Neural cell (in vitro differentiated cells): ENCODE data around the gene TXNIP. TPM values are rescaled to one million over a fixed set of nuclear protein-coding genes. Genes with fewer than 3 reads are reported as not detected.
A peak's percentile ranks its signal among the peaks of the same experiment; 100 is the strongest.

Source experiments
- H2AFZ ChIP-seq: fragments of 200-600, 300-800 bp; sonication (generic), shearing (Covaris generic); 2 replicates; pipeline ENCODE4 v1.6.0; 2014; ENCODE audit warnings: low read depth, mild to moderate bottlenecking, antibody characterized with exemption, low read length, moderate library complexity
- H3F3A ChIP-seq: fragments of 200-600 bp; shearing (Covaris generic); 2 replicates; pipeline ENCODE4 v1.6.1; 2016; ENCODE audit warnings: mild to moderate bottlenecking, moderate library complexity, mixed read lengths, antibody characterized with exemption, low read length; ENCODE audit not compliant: insufficient read depth, poor library complexity, severe bottlenecking
- H3K27ac ChIP-seq: fragments of 200-600, 300-800 bp; sonication (generic), shearing (Covaris generic); 2 replicates; pipeline ENCODE4 v1.5.1; 2014; ENCODE audit warnings: mild to moderate bottlenecking, low read length, moderate library complexity
- H3K27me3 ChIP-seq: fragments of 300-800, 200-600 bp; sonication (generic), shearing (Covaris generic); 2 replicates; pipeline ENCODE4 v1.6.0; 2014; ENCODE audit warnings: mild to moderate bottlenecking, low read depth, low read length, moderate library complexity; ENCODE audit not compliant: insufficient read depth
- H3K36me3 ChIP-seq: fragments of 300-800, 200-600 bp; sonication (generic), shearing (Covaris generic); 2 replicates; pipeline ENCODE4 v1.5.1; 2014; ENCODE audit warnings: mild to moderate bottlenecking, antibody characterized with exemption, low read length, moderate library complexity; ENCODE audit not compliant: insufficient read depth
- H3K4me2 ChIP-seq: fragments of 300-800, 200-600 bp; sonication (generic), shearing (Covaris generic); 2 replicates; pipeline ENCODE4 v1.6.0; 2014; ENCODE audit warnings: mild to moderate bottlenecking, low read length
- H3K4me3 ChIP-seq: fragments of 300-800, 200-600 bp; sonication (generic), shearing (Covaris generic); 2 replicates; pipeline ENCODE4 v1.5.1; 2014; ENCODE audit warnings: mild to moderate bottlenecking, low read length, moderate library complexity
- H3K79me2 ChIP-seq: fragments of 200-600 bp; shearing (Covaris generic); replicated peaks from 2 replicates; pipeline ENCODE4 v1.6.0; 2014; ENCODE audit warnings: mild to moderate bottlenecking, low read length, moderate library complexity; ENCODE audit not compliant: insufficient read depth
- H3K9ac ChIP-seq: fragments of 300-800, 200-600 bp; sonication (generic), shearing (Covaris generic); 2 replicates; pipeline ENCODE4 v1.6.1; 2016; ENCODE audit warnings: mild to moderate bottlenecking, low read length, mixed read lengths
- H3K9me2 ChIP-seq: fragments of 200-600 bp; shearing (Covaris generic); 2 replicates; pipeline ENCODE4 v1.6.1; 2016; ENCODE audit warnings: mild to moderate bottlenecking, low read length, mixed read lengths; ENCODE audit not compliant: insufficient read depth
- H3K9me3 ChIP-seq: fragments of 200-600, 300-800 bp; sonication (generic), shearing (Covaris generic); 2 replicates; pipeline ENCODE4 v1.6.1; 2016; ENCODE audit warnings: mild to moderate bottlenecking, mixed run types, low read length, moderate library complexity, mixed read lengths
- H4K20me1 ChIP-seq: fragments of 200-600 bp; shearing (Covaris generic); 2 replicates; pipeline ENCODE4 v1.6.1; 2016; ENCODE audit warnings: mild to moderate bottlenecking, mixed run types; ENCODE audit not compliant: insufficient read depth
- CTCF ChIP-seq: fragments of 450-650 bp; IDR thresholded peaks from 2 replicates; pipeline ENCODE4 v1.5.1; 2014; ENCODE audit warnings: antibody characterized with exemption, mild to moderate bottlenecking, moderate library complexity; ENCODE audit not compliant: poor library complexity, severe bottlenecking
- EP300 ChIP-seq: fragments of 450-650 bp; conservative IDR thresholded peaks from 2 replicates; pipeline ENCODE4 v1.6.1; 2014; ENCODE audit warnings: antibody characterized with exemption, mild to moderate bottlenecking, moderate library complexity; ENCODE audit not compliant: poor library complexity, severe bottlenecking
- EZH2 ChIP-seq: fragments of 200-600, 300-800 bp; shearing (Covaris generic), sonication (generic); IDR thresholded peaks from 2 replicates; pipeline ENCODE4 v1.6.1; 2014; ENCODE audit warnings: antibody characterized with exemption, low read length, borderline replicate concordance, mild to moderate bottlenecking; ENCODE audit not compliant: insufficient read depth, poor library complexity, severe bottlenecking
- MXI1 ChIP-seq: fragments of 450-650 bp; conservative IDR thresholded peaks from 2 replicates; pipeline ENCODE4 v1.6.1; 2014; ENCODE audit warnings: antibody characterized with exemption, mild to moderate bottlenecking; ENCODE audit not compliant: poor library complexity, severe bottlenecking
- POLR2AphosphoS5 ChIP-seq: IDR thresholded peaks from 2 replicates; pipeline ENCODE4 v1.6.1; 2012
- RAD21 ChIP-seq: fragments of 450-650 bp; conservative IDR thresholded peaks from 2 replicates; pipeline ENCODE4 v1.6.1; 2014; ENCODE audit warnings: antibody characterized with exemption, mild to moderate bottlenecking, moderate library complexity
- REST ChIP-seq: IDR thresholded peaks from 2 replicates; pipeline ENCODE4 v1.6.1; 2012; ENCODE audit warnings: borderline replicate concordance
- SMC3 ChIP-seq: fragments of 450-650 bp; conservative IDR thresholded peaks from 2 replicates; pipeline ENCODE4 v1.6.1; 2014; ENCODE audit warnings: antibody characterized with exemption, mild to moderate bottlenecking, moderate library complexity; ENCODE audit not compliant: poor library complexity
- TAF1 ChIP-seq: IDR thresholded peaks from 2 replicates; pipeline ENCODE4 v1.6.1; 2012; ENCODE audit warnings: low read depth
- polyA plus RNA-seq: library from polyadenylated mRNA; depleted of rRNA; stranded (reverse); fragments of >200 nt; gene quantifications from 2 replicates; pipeline ENCODE4 v1.2.3, GENCODE V29; 2014

The TXNIP gene
- polyA plus RNA-seq, 1 donor from 2014 or later, result 140 TPM

- Histone ChIP-seq H3K36me3 (no peaks in the 10 kb centered on the region), H3F3A (peaks cover 7% of the 10 kb centered on the region), H2AFZ (no peak overlapping the region), H3K79me2 (peaks cover 12% of the 10 kb centered on the region), H3K9ac (peak overlapping the region; percentile 64), H3K4me3 (peak overlapping the region; percentile 68), H4K20me1 (no peaks in the 10 kb centered on the region), H3K27me3 (peaks cover 23% of the 10 kb centered on the region), H3K9me3 (no peaks in the 10 kb centered on the region), H3K9me2 (no peaks in the 10 kb centered on the region), H3K27ac (peak overlapping the region; percentile 2), H3K4me2 (no peak overlapping the region)
- TF ChIP-seq EP300 (no peak), EZH2 (no peak), MXI1 (no peak), SMC3 (no peak), POLR2AphosphoS5 (no peak), TAF1 (no peak), CTCF (no peak), RAD21 (no peak), REST (no peak)
Measured at GRCh38 chr1:145961109-145961424, 35.3 kb downstream of the TXNIP start.

- no peaks in the 10 kb centered on the region for H4K20me1 ChIP-seq
- no peaks in the 10 kb centered on the region for H3K36me3 ChIP-seq
- peak overlapping the region; percentile 64 for H3K9ac ChIP-seq
- no peak overlapping the region for H3K4me2 ChIP-seq
- peaks cover 23% of the 10 kb centered on the region for H3K27me3 ChIP-seq
- H3K27ac ChIP-seq, result peak overlapping the region; percentile 25
- peaks cover 7% of the 10 kb centered on the region for H3F3A ChIP-seq
- H3K9me2 ChIP-seq, result no peaks in the 10 kb centered on the region
- H3K9me3 ChIP-seq, result no peaks in the 10 kb centered on the region
- no peak overlapping the region for H2AFZ ChIP-seq
- H3K79me2 ChIP-seq, result peaks cover 17% of the 10 kb centered on the region
- peak overlapping the region; percentile 68 for H3K4me3 ChIP-seq
- TF ChIP-seq EZH2, result no peak
- no peak for TF ChIP-seq EP300
- TF ChIP-seq CTCF, result peak; percentile 37
- TF ChIP-seq POLR2AphosphoS5, result peak; percentile 64
Measured at GRCh38 chr1:145960468-145961108, 35.8 kb downstream of the TXNIP start.
